ENCODE data around the gene PPIL3.
"Not testable (repeated sequence)": the region's sequence is repeated elsewhere in the genome, so short reads cannot be mapped to it uniquely, and the experiment has no call there.

PPIL3 gene

GRCh38 chr2:200888704-200889625 lies at the start of gene PPIL3, which contains the start of gene NIF3L1:
Gene PPIL3, minus strand, starts transcription at chr2:200889077. Its CDS starts 1,462 bp downstream, at chr2:200887615.
Gene NIF3L1, plus strand, starts transcription at chr2:200889371. Its CDS starts 2,573 bp downstream, at chr2:200891944.
- DNase-seq (ENCODE audit: low read depth) = peak; percentile 96

- DNase-seq (ENCODE audit: low read depth) = no peak
Measured at GRCh38 chr2:200930947-200931626, 42.2 kb upstream of the PPIL3 start.

GRCh38 chr2:200929334-200930249 lies 40.7 kb upstream of the PPIL3 start:
- no peak for DNase-seq (ENCODE audit: low read depth)

GRCh38 chr2:200922439-200922838 lies 33.6 kb upstream of the PPIL3 start:
- no peak for DNase-seq (ENCODE audit: low read depth)

- DNase-seq (ENCODE audit: low read depth) = no peak
Measured at GRCh38 chr2:200913654-200914053, 24.8 kb upstream of the PPIL3 start.

GRCh38 chr2:200909958-200910357 lies 21.1 kb upstream of the PPIL3 start:
- no peak for DNase-seq (ENCODE audit: low read depth)

GRCh38 chr2:200905618-200906296 lies 16.9 kb upstream of the PPIL3 start:
- DNase-seq (ENCODE audit: low read depth) = peak; percentile 26

GRCh38 chr2:200901459-200902072 lies 12.7 kb upstream of the PPIL3 start:
- DNase-seq (ENCODE audit: low read depth) = peak; percentile 63

- DNase-seq (ENCODE audit: low read depth) = no peak
Measured at GRCh38 chr2:200899482-200899881, 10.6 kb upstream of the PPIL3 start.

- not testable (repeated sequence) for DNase-seq (ENCODE audit: low read depth)
Measured at GRCh38 chr2:200881715-200882249, 7.1 kb downstream of the PPIL3 start.

- no peak for DNase-seq (ENCODE audit: low read depth)
Measured at GRCh38 chr2:200878289-200878880, 10.5 kb downstream of the PPIL3 start.

- DNase-seq (ENCODE audit: low read depth) = no peak
Measured at GRCh38 chr2:200877443-200877842, 11.4 kb downstream of the PPIL3 start.

GRCh38 chr2:200873560-200873959 lies 15.3 kb downstream of the PPIL3 start:
- no peak for DNase-seq (ENCODE audit: low read depth)

- DNase-seq (ENCODE audit: low read depth) = no peak
Measured at GRCh38 chr2:200871151-200871550, 17.7 kb downstream of the PPIL3 start.

GRCh38 chr2:200869014-200869413 lies 19.9 kb downstream of the PPIL3 start:
- DNase-seq (ENCODE audit: low read depth) = no peak

- peak; percentile 97 for DNase-seq (ENCODE audit: low read depth)
Measured at GRCh38 chr2:200864176-200865034, 24.5 kb downstream of the PPIL3 start, which contains the start of gene CLK1. Gene CLK1, minus strand, starts transcription at chr2:200864658. Its CDS starts 2,796 bp downstream, at chr2:200861862.

GRCh38 chr2:200863782-200864175 lies 25.1 kb downstream of the PPIL3 start:
- DNase-seq (ENCODE audit: low read depth) = no peak

GRCh38 chr2:200862532-200863000 lies 26.3 kb downstream of the PPIL3 start:
- peak; percentile 54 for DNase-seq (ENCODE audit: low read depth)

- DNase-seq (ENCODE audit: low read depth) = no peak
Measured at GRCh38 chr2:200861617-200862155, 27.2 kb downstream of the PPIL3 start.
